Large intestine (tissue), 3 donors: ENCODE data around the gene KCNJ12. TPM values are rescaled to one million over a fixed set of nuclear protein-coding genes. Genes with fewer than 3 reads are reported as not detected.
"Not testable (repeated sequence)": the region's sequence is repeated elsewhere in the genome, so short reads cannot be mapped to it uniquely, and the experiment has no call there.

Experiments used
- DNase-seq, 2 donors: peaks; one replicate each; pipeline versions ENCODE4 v3.0.0 to v3.0.0-alpha.2; 2013
- H3K27ac ChIP-seq: one replicate; pipeline ENCODE4 v1.5.1; 2013; ENCODE audit warnings: low read length
- H3K27me3 ChIP-seq: 2 replicates; pipeline ENCODE4 v1.6.1; 2013; ENCODE audit warnings: low read length; ENCODE audit not compliant: control insufficient read depth, insufficient read depth
- H3K36me3 ChIP-seq: 2 replicates; pipeline ENCODE4 v1.6.1; 2013; ENCODE audit warnings: low read length; ENCODE audit not compliant: control insufficient read depth, insufficient read depth
- H3K4me1 ChIP-seq: one replicate; pipeline ENCODE4 v1.6.1; 2013; ENCODE audit warnings: low read length; ENCODE audit not compliant: control insufficient read depth, insufficient read depth
- H3K4me3 ChIP-seq: one replicate; pipeline ENCODE4 v1.5.1; 2013; ENCODE audit warnings: low read length
- H3K9me3 ChIP-seq: one replicate; pipeline ENCODE4 v1.6.1; 2013; ENCODE audit warnings: mild to moderate bottlenecking, low read depth, low read length, moderate library complexity; ENCODE audit not compliant: control insufficient read depth
- WGBS: methylation state at CpG from one replicate; pipeline ENCODE4 v1.1.5; 2013; ENCODE audit warnings: low lambda C conversion rate; ENCODE audit not compliant: insufficient coverage; 5-methylcytosine and 5-hydroxymethylcytosine counted together
- polyA plus RNA-seq: library from polyadenylated mRNA; unstranded; fragments of 120-200 nt; gene quantifications from one replicate; pipeline ENCODE4 v1.2.1, GENCODE V29; 2013

KCNJ12 gene
- polyA plus RNA-seq, 1 donor, result 18.4 TPM

- not testable (repeated sequence) for DNase-seq, H3K4me1 ChIP-seq, H3K9me3 ChIP-seq, H3K4me3 ChIP-seq, H3K36me3 ChIP-seq, H3K27ac ChIP-seq, H3K27me3 ChIP-seq
- WGBS, result no CpG with 5 or more reads among the region's 4 CpGs
These were observed 34.9 kb upstream of the KCNJ12 start for GRCh38 chr17:21341279-21341678.

GRCh38 chr17:21341925-21342540 lies 34.1 kb upstream of the KCNJ12 start:
- H3K27ac ChIP-seq, H3K4me3 ChIP-seq, H3K36me3 ChIP-seq, H3K4me1 ChIP-seq, H3K9me3 ChIP-seq, DNase-seq, H3K27me3 ChIP-seq: not testable (repeated sequence)
- WGBS, result no CpG with 5 or more reads among the region's 8 CpGs

GRCh38 chr17:21343061-21343949 lies 32.9 kb upstream of the KCNJ12 start:
- H3K36me3 ChIP-seq, H3K27ac ChIP-seq, H3K27me3 ChIP-seq, H3K4me3 ChIP-seq, H3K4me1 ChIP-seq, H3K9me3 ChIP-seq, DNase-seq: not testable (repeated sequence)
- no CpG with 5 or more reads among the region's 11 CpGs for WGBS

GRCh38 chr17:21344801-21345200 lies 31.4 kb upstream of the KCNJ12 start:
- H3K27me3 ChIP-seq, H3K27ac ChIP-seq, H3K4me3 ChIP-seq, H3K9me3 ChIP-seq, H3K36me3 ChIP-seq, H3K4me1 ChIP-seq, DNase-seq: not testable (repeated sequence)
- WGBS, result no CpG with 5 or more reads among the region's 4 CpGs

GRCh38 chr17:21345236-21345635 lies 30.9 kb upstream of the KCNJ12 start:
- no peak overlapping the region for H3K27ac ChIP-seq
- WGBS, result no CpG with 5 or more reads among the region's 10 CpGs
- DNase-seq, result no peak

GRCh38 chr17:21346107-21346506 lies 30.1 kb upstream of the KCNJ12 start:
- H3K9me3 ChIP-seq, H3K4me3 ChIP-seq, H3K27ac ChIP-seq, DNase-seq, H3K36me3 ChIP-seq, H3K27me3 ChIP-seq, H3K4me1 ChIP-seq: not testable (repeated sequence)
- no CpG with 5 or more reads among the region's 2 CpGs for WGBS

More at GRCh38 chr17:21345236-21345635, 30.9 kb upstream of the KCNJ12 start:
- H3K9me3 ChIP-seq, result peaks cover 3% of the 10 kb centered on the region
- H3K27me3 ChIP-seq, result no peaks in the 10 kb centered on the region
- H3K36me3 ChIP-seq, result no peaks in the 10 kb centered on the region
- no peak overlapping the region for H3K4me3 ChIP-seq
- H3K4me1 ChIP-seq, result no peaks in the 10 kb centered on the region

GRCh38 chr17:21346651-21347250 lies 29.4 kb upstream of the KCNJ12 start:
- DNase-seq, result peak; percentile 55 to 69
- H3K27me3 ChIP-seq, H3K36me3 ChIP-seq, H3K9me3 ChIP-seq, H3K27ac ChIP-seq, H3K4me1 ChIP-seq, H3K4me3 ChIP-seq: not testable (repeated sequence)
- no CpG with 5 or more reads among the region's 10 CpGs for WGBS

- H3K4me1 ChIP-seq, DNase-seq, H3K4me3 ChIP-seq, H3K9me3 ChIP-seq, H3K27me3 ChIP-seq, H3K36me3 ChIP-seq, H3K27ac ChIP-seq: not testable (repeated sequence)
- no CpG with 5 or more reads among the region's 6 CpGs for WGBS
These were observed 28.5 kb upstream of the KCNJ12 start for GRCh38 chr17:21347660-21348059.

- DNase-seq, H3K4me3 ChIP-seq, H3K36me3 ChIP-seq, H3K4me1 ChIP-seq, H3K27me3 ChIP-seq, H3K9me3 ChIP-seq, H3K27ac ChIP-seq: not testable (repeated sequence)
- no CpG with 5 or more reads among the region's 14 CpGs for WGBS
These were observed 27.9 kb upstream of the KCNJ12 start for GRCh38 chr17:21348081-21348925.

GRCh38 chr17:21348926-21349261 lies 27.3 kb upstream of the KCNJ12 start:
- H3K27me3 ChIP-seq, H3K36me3 ChIP-seq, H3K4me1 ChIP-seq, DNase-seq, H3K4me3 ChIP-seq, H3K27ac ChIP-seq, H3K9me3 ChIP-seq: not testable (repeated sequence)
- no CpG with 5 or more reads among the region's 7 CpGs for WGBS
